H1 (cell line): Measurements from ENCODE around the gene CARD11.

Experiments used
- BRCA1 ChIP-seq: IDR thresholded peaks from 2 replicates; pipeline ENCODE4 v1.6.1; 2012; ENCODE audit warnings: low read depth, low read length, improper control_type of control experiment
- CHD7 ChIP-seq: fragments of 300-600 bp; sonication (generic); IDR thresholded peaks from 2 replicates; pipeline ENCODE4 v1.7.1; 2012; ENCODE audit warnings: low read length, moderate library complexity, mild to moderate bottlenecking, inconsistent platforms; ENCODE audit not compliant: insufficient replicate concordance
- CTCF ChIP-seq, 3 experiments: IDR thresholded peaks; 1 replicate in 2 of 3; 2 replicates in 1 of 3; pipeline versions ENCODE4 v1.5.1 to v1.6.1; 2011; ENCODE audit warnings: low read length in 3 of 3, mild to moderate bottlenecking in 3 of 3, inconsistent platforms in 2 of 3, low read depth in 1 of 3, moderate library complexity in 1 of 3; ENCODE audit not compliant: insufficient read depth in 1 of 3; ENCODE audit errors: control extremely low read depth in 1 of 3
- EZH2 ChIP-seq: fragments of 200-600 bp; sonication (generic); IDR thresholded peaks from 2 replicates; pipeline ENCODE4 v1.7.1; 2012; ENCODE audit warnings: low read depth, mild to moderate bottlenecking, moderate library complexity, low read length, inconsistent platforms; ENCODE audit not compliant: severe bottlenecking
- KDM1A ChIP-seq: fragments of 200-600, 300-600 bp; sonication (generic); IDR thresholded peaks from 2 replicates; pipeline ENCODE4 v1.7.1; 2016; ENCODE audit warnings: mild to moderate bottlenecking, low read length, borderline replicate concordance
- POLR2AphosphoS5 ChIP-seq: IDR thresholded peaks from 2 replicates; pipeline ENCODE4 v1.6.1; 2011; ENCODE audit warnings: low read depth, low read length
- RAD21 ChIP-seq, 2 experiments: IDR thresholded peaks in 1 of 2; conservative IDR thresholded peaks in 1 of 2; 2 replicates each; pipeline ENCODE4 v1.6.1; 2011; ENCODE audit warnings: low read depth in 2 of 2, low read length in 2 of 2, improper control_type of control experiment in 1 of 2, inconsistent platforms in 1 of 2, mild to moderate bottlenecking in 1 of 2, moderate library complexity in 1 of 2
- SIX5 ChIP-seq: IDR thresholded peaks from 2 replicates; pipeline ENCODE4 v1.6.1; 2011; ENCODE audit warnings: mild to moderate bottlenecking, low read depth, low read length
- TBP ChIP-seq: IDR thresholded peaks from 2 replicates; pipeline ENCODE4 v1.6.1; 2011; ENCODE audit warnings: low read depth, low read length, improper control_type of control experiment
- TEAD4 ChIP-seq: IDR thresholded peaks from 2 replicates; pipeline ENCODE4 v1.6.1; 2012; ENCODE audit warnings: low read depth, low read length, inconsistent platforms, mixed read lengths
- TF ChIP-seq, protein P1 (sequence below): IDR thresholded peaks from 2 replicates; pipeline ENCODE4 v1.6.1; 2012; ENCODE audit warnings: low read length, inconsistent platforms

DNA sequence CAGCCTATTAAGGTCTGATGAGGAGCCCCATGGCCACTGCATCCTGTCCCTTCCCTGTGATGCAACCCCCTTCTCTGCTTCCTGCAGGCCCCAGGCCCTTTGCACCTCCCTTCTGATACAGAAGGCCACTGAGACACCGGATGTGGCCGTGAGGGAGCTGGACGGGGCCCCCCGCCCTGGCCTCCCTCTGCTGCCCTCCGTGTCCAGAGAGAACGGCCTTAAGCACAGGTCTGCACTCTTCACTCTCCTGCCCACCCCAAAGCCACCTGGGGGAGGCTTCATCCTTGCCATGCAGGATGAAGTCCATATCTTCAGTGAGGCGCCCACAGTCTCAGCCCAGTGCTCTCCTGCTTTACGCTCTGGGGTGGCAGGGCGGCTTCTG is 112.6 kb downstream of the CARD11 start:
- TF ChIP-seq EZH2 (no peak), CTCF (IDR thresholded peaks at IDR 0.05; ENCODE audit: control extremely low read depth in 1 of 3, insufficient read depth in 1 of 3, low read depth in 1 of 3, low read length in 3 of 3) (no peak), BRCA1 (no peak), KDM1A (no peak), POLR2AphosphoS5 (no peak), TBP (no peak), RAD21 (IDR thresholded peaks at IDR 0.05 in 1 of 2, conservative IDR thresholded peaks at IDR 0.05 in 1 of 2; ENCODE audit: low read depth in 2 of 2, low read length in 2 of 2) (no peak), TEAD4 (no peak), CHD7 (no peak), SIX5 (no peak)
- TF ChIP-seq, protein P1, sequence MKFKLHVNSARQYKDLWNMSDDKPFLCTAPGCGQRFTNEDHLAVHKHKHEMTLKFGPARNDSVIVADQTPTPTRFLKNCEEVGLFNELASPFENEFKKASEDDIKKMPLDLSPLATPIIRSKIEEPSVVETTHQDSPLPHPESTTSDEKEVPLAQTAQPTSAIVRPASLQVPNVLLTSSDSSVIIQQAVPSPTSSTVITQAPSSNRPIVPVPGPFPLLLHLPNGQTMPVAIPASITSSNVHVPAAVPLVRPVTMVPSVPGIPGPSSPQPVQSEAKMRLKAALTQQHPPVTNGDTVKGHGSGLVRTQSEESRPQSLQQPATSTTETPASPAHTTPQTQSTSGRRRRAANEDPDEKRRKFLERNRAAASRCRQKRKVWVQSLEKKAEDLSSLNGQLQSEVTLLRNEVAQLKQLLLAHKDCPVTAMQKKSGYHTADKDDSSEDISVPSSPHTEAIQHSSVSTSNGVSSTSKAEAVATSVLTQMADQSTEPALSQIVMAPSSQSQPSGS: no peak
